Limb (tissue), 2 donors: Measurements from ENCODE around the gene GFOD1.

Source experiments
- DNase-seq, 2 donors: peaks; one replicate each; pipeline ENCODE4 v3.0.0-alpha.2; 2016; ENCODE audit errors: extremely low spot score in 2 of 2

Gene GFOD1

GRCh38 chr6:13383328-13384163, 103.9 kb downstream of the GFOD1 start:
- DNase-seq, result no peak

GRCh38 chr6:13380761-13381160, 106.6 kb downstream of the GFOD1 start:
- no peak for DNase-seq

- DNase-seq, result no peak
These were observed 108.5 kb downstream of the GFOD1 start for GRCh38 chr6:13378669-13379590.

- no peak for DNase-seq
These were observed 110.2 kb downstream of the GFOD1 start for GRCh38 chr6:13377054-13377758.

- DNase-seq, result no peak
These were observed 112.0 kb downstream of the GFOD1 start for GRCh38 chr6:13375360-13375878.

- no peak for DNase-seq
These were observed 113.5 kb downstream of the GFOD1 start for GRCh38 chr6:13373919-13374318.

- DNase-seq, result no peak
These were observed 113.9 kb downstream of the GFOD1 start for GRCh38 chr6:13373488-13373886.

GRCh38 chr6:13372688-13373487, 114.5 kb downstream of the GFOD1 start:
- no peak for DNase-seq

GRCh38 chr6:13372076-13372475, 115.3 kb downstream of the GFOD1 start:
- no peak for DNase-seq

- DNase-seq, result no peak
These were observed 115.9 kb downstream of the GFOD1 start for GRCh38 chr6:13371421-13372072.

- DNase-seq, result no peak
These were observed 116.8 kb downstream of the GFOD1 start for GRCh38 chr6:13370623-13371022.

- DNase-seq, result no peak
These were observed 117.8 kb downstream of the GFOD1 start for GRCh38 chr6:13369591-13369990.

- no peak for DNase-seq
These were observed 118.7 kb downstream of the GFOD1 start for GRCh38 chr6:13368731-13369115.

GRCh38 chr6:13368079-13368730, 119.2 kb downstream of the GFOD1 start:
- DNase-seq, result no peak

GRCh38 chr6:13367396-13367795, 120.0 kb downstream of the GFOD1 start:
- DNase-seq, result no peak

GRCh38 chr6:13365320-13365719, 122.1 kb downstream of the GFOD1 start:
- no peak for DNase-seq

- no peak for DNase-seq
These were observed 122.6 kb downstream of the GFOD1 start for GRCh38 chr6:13364842-13365241.

GRCh38 chr6:13362412-13362811, 125.0 kb downstream of the GFOD1 start:
- DNase-seq, result no peak

- DNase-seq, result no peak
These were observed 126.5 kb downstream of the GFOD1 start for GRCh38 chr6:13360671-13361540.
